SU-DHL-6 (cell line): ENCODE results near the gene DDIT3.

Experiments
- H2AFZ ChIP-seq: fragments of 200-600 bp; sonication (generic); 2 replicates; pipeline ENCODE4 v1.6.1; 2014; ENCODE audit warnings: low read depth, mild to moderate bottlenecking, moderate library complexity, mixed read lengths, antibody characterized with exemption, low read length; ENCODE audit not compliant: severe bottlenecking
- H3F3A ChIP-seq: fragments of 200-600 bp; shearing (Covaris generic); 2 replicates; pipeline ENCODE4 v1.6.0; 2016; ENCODE audit warnings: antibody characterized with exemption, mild to moderate bottlenecking; ENCODE audit not compliant: insufficient read depth
- H3K27ac ChIP-seq: fragments of 200-600 bp; sonication (generic); 2 replicates; pipeline ENCODE4 v1.5.1; 2016; ENCODE audit warnings: low read depth, mild to moderate bottlenecking, low read length, moderate library complexity, mixed read lengths
- H3K27me3 ChIP-seq: fragments of 200-600 bp; sonication (generic), shearing (Covaris generic); 2 replicates; pipeline ENCODE4 v1.6.0; 2014; ENCODE audit warnings: mild to moderate bottlenecking, low read length
- H3K36me3 ChIP-seq: fragments of 200-600 bp; sonication (generic); 2 replicates; pipeline ENCODE4 v1.6.1; 2014; ENCODE audit warnings: mild to moderate bottlenecking, low read length, mixed read lengths
- H3K4me2 ChIP-seq: fragments of 300-600, 200-600 bp; shearing (Covaris generic), sonication (generic); 2 replicates; pipeline ENCODE4 v1.6.0; 2014; ENCODE audit warnings: low read length, low read depth, mild to moderate bottlenecking; ENCODE audit not compliant: poor library complexity, severe bottlenecking
- H3K4me3 ChIP-seq: fragments of 200-600 bp; sonication (generic); 2 replicates; pipeline ENCODE4 v1.5.1; 2014; ENCODE audit warnings: antibody characterized with exemption, low read length, mild to moderate bottlenecking, mixed read lengths; ENCODE audit not compliant: insufficient read depth, poor library complexity, severe bottlenecking
- H3K79me2 ChIP-seq: fragments of 200-600 bp; sonication (generic); 2 replicates; pipeline ENCODE4 v1.6.1; 2014; ENCODE audit warnings: mild to moderate bottlenecking, low read length, moderate library complexity; ENCODE audit not compliant: insufficient read depth
- H3K9ac ChIP-seq: fragments of 200-600 bp; sonication (generic); 2 replicates; pipeline ENCODE4 v1.7.0; 2014; ENCODE audit warnings: mild to moderate bottlenecking, low read length
- H3K9me2 ChIP-seq: fragments of 200-600 bp; sonication (generic); replicated peaks from 2 replicates; pipeline ENCODE4 v1.6.1; 2014; ENCODE audit warnings: low read length; ENCODE audit not compliant: insufficient read depth
- H3K9me3 ChIP-seq: fragments of 200-600 bp; sonication (generic); 2 replicates; pipeline ENCODE4 v1.6.1; 2014; ENCODE audit warnings: low read length, mixed read lengths; ENCODE audit not compliant: insufficient read depth
- H4K20me1 ChIP-seq: fragments of 200-600 bp; sonication (generic); 2 replicates; pipeline ENCODE4 v1.6.1; 2014; ENCODE audit warnings: low read depth, mild to moderate bottlenecking, antibody characterized with exemption, low read length, moderate library complexity, mixed read lengths
- CTCF ChIP-seq: fragments of 200-600 bp; sonication (generic); IDR thresholded peaks from one replicate; pipeline ENCODE4 v1.5.1; 2017; ENCODE audit warnings: antibody characterized with exemption, mild to moderate bottlenecking, low read length, moderate library complexity; ENCODE audit not compliant: insufficient read depth, poor library complexity, severe bottlenecking
- EZH2phosphoT487 ChIP-seq: fragments of 200-600 bp; sonication (generic), shearing (Covaris generic); conservative IDR thresholded peaks from 2 replicates; pipeline ENCODE4 v1.6.1; 2018; ENCODE audit warnings: mild to moderate bottlenecking, antibody characterized with exemption, low read length, moderate library complexity, mixed read lengths

DDIT3 gene

GRCh38 chr12:57526477-57527126 is 6.3 kb upstream of the DDIT3 start:
- H3K36me3 ChIP-seq = no peaks in the 10 kb centered on the region; the same call in 1 of the 2 replicates
- H3K9me3 ChIP-seq = no peaks in the 10 kb centered on the region
- H3K4me3 ChIP-seq = no peak overlapping the region
- no peak overlapping the region for H3K4me2 ChIP-seq
- no peak for TF ChIP-seq CTCF
- no peak for TF ChIP-seq EZH2phosphoT487
- H3K79me2 ChIP-seq = peaks cover 12% of the 10 kb centered on the region
- peaks cover 30% of the 10 kb centered on the region for H3F3A ChIP-seq
- no peaks in the 10 kb centered on the region for H3K27me3 ChIP-seq
- H3K27ac ChIP-seq = no peak overlapping the region
- H4K20me1 ChIP-seq = no peaks in the 10 kb centered on the region
- H3K9ac ChIP-seq = no peak overlapping the region
- H3K9me2 ChIP-seq = no peaks in the 10 kb centered on the region
- no peak overlapping the region for H2AFZ ChIP-seq

- Histone ChIP-seq H3K9me3 (no peaks in the 10 kb centered on the region), H3F3A (peaks cover 35% of the 10 kb centered on the region), H3K36me3 (no peaks in the 10 kb centered on the region; the same call in 1 of the 2 replicates), H3K79me2 (peaks cover 12% of the 10 kb centered on the region), H3K4me3 (no peak overlapping the region), H3K9ac (no peak overlapping the region), H3K27me3 (no peaks in the 10 kb centered on the region), H3K9me2 (no peaks in the 10 kb centered on the region), H3K4me2 (no peak overlapping the region), H4K20me1 (no peaks in the 10 kb centered on the region), H3K27ac (no peak overlapping the region), H2AFZ (no peak overlapping the region)
- TF ChIP-seq CTCF = no peak
- no peak for TF ChIP-seq EZH2phosphoT487
These were observed 5.5 kb upstream of the DDIT3 start for GRCh38 chr12:57525615-57526383.

- Histone ChIP-seq H3K79me2 (peaks cover 14% of the 10 kb centered on the region), H3K9me3 (no peaks in the 10 kb centered on the region), H2AFZ (no peak overlapping the region), H3K9ac (peak overlapping the region; percentile 83; the same call in 1 of the 2 replicates), H3K27ac (no peak overlapping the region), H3K4me3 (no peak overlapping the region), H3F3A (peaks cover 32% of the 10 kb centered on the region), H3K9me2 (no peaks in the 10 kb centered on the region), H3K36me3 (no peaks in the 10 kb centered on the region; the same call in 1 of the 2 replicates), H3K4me2 (peak overlapping the region; percentile 90), H4K20me1 (no peaks in the 10 kb centered on the region), H3K27me3 (no peaks in the 10 kb centered on the region)
- TF ChIP-seq EZH2phosphoT487 = no peak
- no peak for TF ChIP-seq CTCF
These were observed 4.7 kb upstream of the DDIT3 start for GRCh38 chr12:57524814-57525614.
